Endodermal cell (in vitro differentiated cells): Measurements from ENCODE around the gene CAMTA1. TPM values are rescaled to one million over a fixed set of nuclear protein-coding genes. Genes with fewer than 3 reads are reported as not detected.

Experiments
- DNase-seq: peaks from one replicate; pipeline ENCODE4 v3.0.0-alpha.2; 2017
- H3K27ac ChIP-seq: 2 replicates; pipeline ENCODE4 v1.5.1; 2013; ENCODE audit warnings: mild to moderate bottlenecking, low read depth, low read length, moderate library complexity
- H3K27me3 ChIP-seq: 2 replicates; pipeline ENCODE4 v1.6.1; 2013; ENCODE audit warnings: mild to moderate bottlenecking, low read length, moderate library complexity; ENCODE audit not compliant: insufficient read depth, control insufficient read depth, poor library complexity, severe bottlenecking
- H3K36me3 ChIP-seq: 2 replicates; pipeline ENCODE4 v1.7.0; 2013; ENCODE audit warnings: mild to moderate bottlenecking, low read length, moderate library complexity; ENCODE audit not compliant: control insufficient read depth, insufficient read depth
- H3K4me1 ChIP-seq: one replicate; pipeline ENCODE4 v1.7.0; 2013; ENCODE audit warnings: low read length; ENCODE audit not compliant: control insufficient read depth, insufficient read depth
- H3K4me3 ChIP-seq: 2 replicates; pipeline ENCODE4 v1.5.1; 2013; ENCODE audit warnings: mild to moderate bottlenecking, low read length, moderate library complexity
- H3K9ac ChIP-seq: 2 replicates; pipeline ENCODE4 v1.6.1; 2013; ENCODE audit warnings: mild to moderate bottlenecking, low read length, moderate library complexity; ENCODE audit not compliant: poor library complexity, severe bottlenecking; ENCODE audit errors: extremely low read depth
- H3K9me3 ChIP-seq: 2 replicates; pipeline ENCODE4 v1.6.1; 2013; ENCODE audit warnings: mild to moderate bottlenecking, low read length, moderate library complexity; ENCODE audit not compliant: control insufficient read depth
- H3K27ac Mint-ChIP-seq: 2 replicates; pipeline ENCODE4 v1.8.0; 2020; ENCODE audit warnings: mixed read lengths
- H3K27me3 Mint-ChIP-seq: 2 replicates; pipeline ENCODE4 v1.8.0; 2021; ENCODE audit warnings: mild to moderate bottlenecking, mixed read lengths; ENCODE audit not compliant: insufficient read depth
- H3K36me3 Mint-ChIP-seq: 2 replicates; pipeline ENCODE4 v1.8.0; 2020; ENCODE audit warnings: low read depth, mixed read lengths
- H3K4me1 Mint-ChIP-seq: 2 replicates; pipeline ENCODE4 v1.8.0; 2020; ENCODE audit warnings: mixed read lengths
- H3K4me3 Mint-ChIP-seq: 2 replicates; pipeline ENCODE4 v1.8.0; 2020; ENCODE audit warnings: mild to moderate bottlenecking, moderate library complexity, mixed read lengths
- H3K9me3 Mint-ChIP-seq: 2 replicates; pipeline ENCODE4 v1.8.0; 2020; ENCODE audit warnings: mild to moderate bottlenecking, mixed read lengths
- WGBS, 2 experiments: methylation state at CpG; one replicate each; pipeline versions ENCODE4 v1.1.5 to v1.1.7; 2013; ENCODE audit warnings: missing lambda C conversion rate in 2 of 2, mixed read lengths in 1 of 2; ENCODE audit not compliant: insufficient coverage in 1 of 2, insufficient read length in 1 of 2; 5-methylcytosine and 5-hydroxymethylcytosine counted together
- total RNA-seq, 2 donors: library from RNA; stranded (reverse); fragmentation: NEBNext Ultra II Directional in 1 of 2; extraction: Animal tissue kit (Norgen Biotek cat#: 25700) in 1 of 2; gene quantifications; 2 replicates in 1 of 2; 3 replicates in 1 of 2; pipeline ENCODE4 v1.2.1, GENCODE V29; 2021
- TF ChIP-seq, protein P1 (sequence below): fragments of 200-600 bp; sonication (generic); conservative IDR thresholded peaks from 2 replicates; pipeline ENCODE4 v1.5.0; 2021; ENCODE audit warnings: antibody characterized with exemption, mild to moderate bottlenecking

The CAMTA1 gene
- total RNA-seq, 2 donors from 2014 or later = 123 to 137 TPM

DNA sequence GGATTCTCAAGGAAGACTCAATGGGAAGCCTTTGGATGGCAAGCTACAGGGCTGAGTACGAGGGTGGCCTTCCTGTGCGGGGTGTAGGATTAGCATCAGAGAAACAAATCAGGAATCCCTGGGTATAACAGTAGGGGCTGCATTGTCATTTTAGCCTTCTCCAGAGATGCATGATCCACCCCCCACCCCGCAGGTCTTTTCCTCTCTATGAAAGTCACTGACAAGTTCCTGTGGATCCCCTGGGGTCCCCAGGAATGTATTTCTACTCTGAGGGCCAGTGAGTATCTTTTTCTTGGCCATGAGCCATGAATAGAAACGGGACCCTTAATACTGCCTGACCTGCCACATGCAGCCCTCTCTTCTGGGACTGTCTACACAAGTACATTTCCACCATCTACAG, 512.9 kb downstream of the CAMTA1 start:
- no peaks in the 10 kb centered on the region for H3K36me3 Mint-ChIP-seq
- peaks cover 15% of the 10 kb centered on the region for H3K4me1 Mint-ChIP-seq
- H3K9ac ChIP-seq = no peak overlapping the region
- TF ChIP-seq, protein P1, sequence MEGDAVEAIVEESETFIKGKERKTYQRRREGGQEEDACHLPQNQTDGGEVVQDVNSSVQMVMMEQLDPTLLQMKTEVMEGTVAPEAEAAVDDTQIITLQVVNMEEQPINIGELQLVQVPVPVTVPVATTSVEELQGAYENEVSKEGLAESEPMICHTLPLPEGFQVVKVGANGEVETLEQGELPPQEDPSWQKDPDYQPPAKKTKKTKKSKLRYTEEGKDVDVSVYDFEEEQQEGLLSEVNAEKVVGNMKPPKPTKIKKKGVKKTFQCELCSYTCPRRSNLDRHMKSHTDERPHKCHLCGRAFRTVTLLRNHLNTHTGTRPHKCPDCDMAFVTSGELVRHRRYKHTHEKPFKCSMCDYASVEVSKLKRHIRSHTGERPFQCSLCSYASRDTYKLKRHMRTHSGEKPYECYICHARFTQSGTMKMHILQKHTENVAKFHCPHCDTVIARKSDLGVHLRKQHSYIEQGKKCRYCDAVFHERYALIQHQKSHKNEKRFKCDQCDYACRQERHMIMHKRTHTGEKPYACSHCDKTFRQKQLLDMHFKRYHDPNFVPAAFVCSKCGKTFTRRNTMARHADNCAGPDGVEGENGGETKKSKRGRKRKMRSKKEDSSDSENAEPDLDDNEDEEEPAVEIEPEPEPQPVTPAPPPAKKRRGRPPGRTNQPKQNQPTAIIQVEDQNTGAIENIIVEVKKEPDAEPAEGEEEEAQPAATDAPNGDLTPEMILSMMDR = no peak
- peak; percentile 73 for DNase-seq
- no peaks in the 10 kb centered on the region for H3K27me3 Mint-ChIP-seq
- WGBS, 2 experiments = 43 to 62% methylated on average over 2 to 4 of the region's 4 CpGs
- no peak overlapping the region for H3K4me3 ChIP-seq
- H3K4me1 ChIP-seq = peaks cover 4% of the 10 kb centered on the region
- H3K27me3 ChIP-seq = no peaks in the 10 kb centered on the region
- H3K36me3 ChIP-seq = no peaks in the 10 kb centered on the region
- H3K4me3 Mint-ChIP-seq = no peak overlapping the region
- no peak overlapping the region for H3K27ac ChIP-seq
- peaks cover 3% of the 10 kb centered on the region for H3K9me3 Mint-ChIP-seq
- no peak overlapping the region for H3K27ac Mint-ChIP-seq
- H3K9me3 ChIP-seq = no peaks in the 10 kb centered on the region

DNA sequence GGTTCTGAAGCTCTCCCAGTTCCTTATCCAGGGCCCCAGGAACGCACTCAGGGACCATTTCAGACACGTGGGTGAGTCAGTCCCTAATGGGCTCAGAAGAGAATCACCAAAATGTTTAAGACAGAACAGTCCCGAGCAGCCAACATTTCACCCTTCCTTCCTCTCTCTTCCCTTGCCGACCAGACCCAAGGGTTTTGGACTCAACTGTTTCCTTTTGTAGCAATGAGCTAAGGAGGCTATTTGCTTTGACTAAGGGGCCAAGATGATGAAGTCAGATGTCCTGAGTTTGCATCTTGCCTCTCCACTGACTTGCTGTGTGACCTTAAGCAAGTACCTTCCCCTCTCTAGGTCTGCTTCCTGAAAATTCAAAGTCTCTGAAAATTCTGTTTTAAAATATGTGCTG, 513.5 kb downstream of the CAMTA1 start:
- H3K27ac ChIP-seq = no peak overlapping the region
- no peak overlapping the region for H3K4me3 Mint-ChIP-seq
- no peak overlapping the region for H3K4me3 ChIP-seq
- TF ChIP-seq, protein P1 = no peak
- no peak overlapping the region for H3K9ac ChIP-seq
- peaks cover 13% of the 10 kb centered on the region for H3K4me1 Mint-ChIP-seq
- 56 to 66% methylated on average over 3 to 4 of the region's 4 CpGs for WGBS, 2 experiments
- H3K36me3 ChIP-seq = no peaks in the 10 kb centered on the region
- peaks cover 3% of the 10 kb centered on the region for H3K9me3 Mint-ChIP-seq
- H3K4me1 ChIP-seq = peaks cover 4% of the 10 kb centered on the region
- no peak overlapping the region for H3K27ac Mint-ChIP-seq
- DNase-seq = peak; percentile 51
- no peaks in the 10 kb centered on the region for H3K27me3 Mint-ChIP-seq
- H3K27me3 ChIP-seq = no peaks in the 10 kb centered on the region
- H3K36me3 Mint-ChIP-seq = no peaks in the 10 kb centered on the region
- no peaks in the 10 kb centered on the region for H3K9me3 ChIP-seq

DNA sequence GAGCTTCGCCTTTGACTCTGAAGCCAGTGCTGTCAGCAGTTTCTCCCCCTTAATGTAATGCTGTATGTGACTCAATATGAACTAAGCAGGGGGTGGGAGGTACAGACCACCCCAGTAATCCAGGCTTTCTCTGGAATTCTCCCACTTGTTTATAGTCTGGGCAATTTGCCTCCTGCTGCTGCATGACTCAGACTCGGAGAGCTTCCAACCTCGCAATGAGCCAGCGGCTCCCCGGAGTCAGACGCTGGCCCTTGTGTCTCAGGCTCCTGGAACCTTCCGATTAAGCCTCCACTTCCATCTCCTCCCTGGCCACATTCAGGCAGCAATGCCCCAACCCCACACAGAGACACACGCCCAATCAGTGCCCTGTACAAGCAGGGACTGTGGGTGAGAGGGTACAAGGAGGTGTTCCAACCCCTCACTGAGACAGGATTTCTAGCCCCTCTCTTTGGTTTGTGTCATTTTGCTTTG, 514.1 kb downstream of the CAMTA1 start:
- TF ChIP-seq, protein P1 = no peak
- Histone ChIP-seq H3K9me3 (no peaks in the 10 kb centered on the region), H3K27me3 (no peaks in the 10 kb centered on the region), H3K4me1 (peaks cover 4% of the 10 kb centered on the region), H3K36me3 (no peaks in the 10 kb centered on the region), H3K4me3 (no peak overlapping the region), H3K27ac (no peak overlapping the region), H3K9ac (no peak overlapping the region)
- peak; percentile 80 for DNase-seq
- Mint-ChIP-seq H3K36me3 (no peaks in the 10 kb centered on the region), H3K9me3 (peaks cover 3% of the 10 kb centered on the region), H3K27me3 (no peaks in the 10 kb centered on the region), H3K27ac (peak overlapping the region; percentile 45), H3K4me3 (no peak overlapping the region), H3K4me1 (peaks cover 7% of the 10 kb centered on the region)
- WGBS, 2 experiments = 12 to 42% methylated on average over 4 to 8 of the region's 8 CpGs
